ENCODE measurements around the gene FUZ.
A peak's percentile ranks its signal among the peaks of the same experiment; 100 is the strongest.

FUZ gene

DNA sequence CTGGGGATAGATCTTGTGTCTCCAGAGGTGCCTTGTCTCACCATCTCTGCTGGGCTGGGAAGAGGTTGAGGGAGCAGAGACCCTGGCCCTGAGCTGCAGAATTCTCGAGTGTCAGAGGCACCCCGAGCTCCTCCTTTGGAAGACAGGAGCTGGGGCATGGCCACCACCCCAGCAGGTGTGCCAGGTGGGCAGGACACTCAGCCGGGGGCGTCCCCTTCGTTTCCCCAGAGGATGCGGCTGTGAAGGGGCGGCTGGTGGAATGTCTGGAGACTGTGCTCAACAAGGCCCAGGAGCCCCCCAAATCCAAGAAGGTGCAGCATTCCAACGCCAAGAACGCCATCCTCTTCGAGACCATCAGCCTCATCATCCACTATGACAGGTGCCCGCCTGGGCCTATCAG lies 14.5 kb downstream of the FUZ start:
- Histone ChIP-seq H3K9ac (ENCODE audit: insufficient read length, low read depth) (no peak overlapping the region), H3K4me1 (ENCODE audit: insufficient read depth, insufficient read length) (peaks cover 9% of the 10 kb centered on the region), H3K9me3 (ENCODE audit: insufficient read depth, low read length) (no peaks in the 10 kb centered on the region), H3K4me3 (ENCODE audit: insufficient read length, low read depth) (no peak overlapping the region), H3K36me3 (ENCODE audit: insufficient read depth, insufficient read length, low read length) (peaks cover 90% of the 10 kb centered on the region), H3K27me3 (ENCODE audit: insufficient read depth, insufficient read length) (no peaks in the 10 kb centered on the region)
- TF ChIP-seq SUZ12 (IDR thresholded peaks at IDR 0.05; ENCODE audit: extremely low read depth, insufficient read depth, insufficient read length) (no peak), YY1 (IDR thresholded peaks at IDR 0.05; ENCODE audit: insufficient read depth, insufficient read length) (no peak), ZNF274 (IDR thresholded peaks at IDR 0.05; ENCODE audit: low read depth, low read length) (no peak)
- DNase-seq (ENCODE audit: low read depth, low spot score), result no peak

DNA sequence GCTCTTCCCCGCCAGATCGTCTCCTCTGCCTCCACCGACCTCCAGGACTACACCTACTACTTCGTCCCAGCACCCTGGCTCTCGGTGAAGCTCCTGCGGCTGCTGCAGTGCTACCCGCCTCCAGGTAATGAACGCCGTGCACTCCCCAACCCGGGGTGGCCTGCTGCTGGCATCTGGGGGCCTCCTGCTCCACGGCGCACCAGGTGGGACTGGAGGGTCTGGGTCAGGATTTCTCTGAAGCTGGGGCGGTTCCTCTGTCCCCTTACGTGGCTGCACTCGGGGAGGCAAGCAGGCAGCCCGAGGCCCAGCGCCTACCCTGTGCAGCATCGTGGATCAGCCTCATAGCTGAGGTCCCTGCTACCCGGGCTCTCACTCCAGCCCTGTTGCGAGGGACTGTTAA lies 17.5 kb downstream of the FUZ start:
- DNase-seq (ENCODE audit: low read depth, low spot score), result no peak
- no peaks in the 10 kb centered on the region for H3K9me3 ChIP-seq (ENCODE audit: insufficient read depth, low read length)
- peaks cover 5% of the 10 kb centered on the region for H3K4me1 ChIP-seq (ENCODE audit: insufficient read depth, insufficient read length)
- H3K4me3 ChIP-seq (ENCODE audit: insufficient read length, low read depth), result no peak overlapping the region
- no peak overlapping the region for H3K9ac ChIP-seq (ENCODE audit: insufficient read length, low read depth)
- no peaks in the 10 kb centered on the region for H3K27me3 ChIP-seq (ENCODE audit: insufficient read depth, insufficient read length)
- H3K36me3 ChIP-seq (ENCODE audit: insufficient read depth, insufficient read length, low read length), result peaks cover 89% of the 10 kb centered on the region
- TF ChIP-seq ZNF274 (IDR thresholded peaks at IDR 0.05; ENCODE audit: low read depth, low read length), result no peak
- no peak for TF ChIP-seq SUZ12 (IDR thresholded peaks at IDR 0.05; ENCODE audit: extremely low read depth, insufficient read depth, insufficient read length)
- no peak for TF ChIP-seq YY1 (IDR thresholded peaks at IDR 0.05; ENCODE audit: insufficient read depth, insufficient read length)

DNA sequence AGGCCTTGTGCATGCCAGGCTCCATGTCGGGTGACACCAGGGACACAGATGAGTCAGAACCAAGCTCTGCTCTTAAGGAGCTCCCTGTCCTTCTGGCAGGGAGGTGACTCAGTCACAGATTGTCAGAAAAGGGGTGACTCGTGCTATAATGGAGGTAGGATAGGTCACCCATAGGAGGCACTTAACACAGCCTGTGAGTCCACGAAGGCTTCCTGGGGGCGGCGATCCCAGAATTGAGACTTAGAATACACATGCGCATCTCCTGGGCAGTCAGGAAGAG lies 19.6 kb downstream of the FUZ start:
- no peak for DNase-seq (ENCODE audit: low read depth, low spot score)
- H3K9me3 ChIP-seq (ENCODE audit: insufficient read depth, low read length), result no peaks in the 10 kb centered on the region
- H3K36me3 ChIP-seq (ENCODE audit: insufficient read depth, insufficient read length, low read length), result peaks cover 79% of the 10 kb centered on the region
- H3K9ac ChIP-seq (ENCODE audit: insufficient read length, low read depth), result peak overlapping the region; percentile 56
- TF ChIP-seq SUZ12 (IDR thresholded peaks at IDR 0.05; ENCODE audit: extremely low read depth, insufficient read depth, insufficient read length), result no peak
- no peak for TF ChIP-seq ZNF274 (IDR thresholded peaks at IDR 0.05; ENCODE audit: low read depth, low read length)
- no peak for TF ChIP-seq YY1 (IDR thresholded peaks at IDR 0.05; ENCODE audit: insufficient read depth, insufficient read length)
- no peaks in the 10 kb centered on the region for H3K27me3 ChIP-seq (ENCODE audit: insufficient read depth, insufficient read length)
- H3K4me3 ChIP-seq (ENCODE audit: insufficient read length, low read depth), result no peak overlapping the region
- peaks cover 5% of the 10 kb centered on the region for H3K4me1 ChIP-seq (ENCODE audit: insufficient read depth, insufficient read length)

- no peak overlapping the region for H3K4me3 ChIP-seq (ENCODE audit: insufficient read length, low read depth)
- peaks cover 79% of the 10 kb centered on the region for H3K36me3 ChIP-seq (ENCODE audit: insufficient read depth, insufficient read length, low read length)
Observed at GRCh38 chr19:49792829-49793560, 20.1 kb downstream of the FUZ start.

DNA sequence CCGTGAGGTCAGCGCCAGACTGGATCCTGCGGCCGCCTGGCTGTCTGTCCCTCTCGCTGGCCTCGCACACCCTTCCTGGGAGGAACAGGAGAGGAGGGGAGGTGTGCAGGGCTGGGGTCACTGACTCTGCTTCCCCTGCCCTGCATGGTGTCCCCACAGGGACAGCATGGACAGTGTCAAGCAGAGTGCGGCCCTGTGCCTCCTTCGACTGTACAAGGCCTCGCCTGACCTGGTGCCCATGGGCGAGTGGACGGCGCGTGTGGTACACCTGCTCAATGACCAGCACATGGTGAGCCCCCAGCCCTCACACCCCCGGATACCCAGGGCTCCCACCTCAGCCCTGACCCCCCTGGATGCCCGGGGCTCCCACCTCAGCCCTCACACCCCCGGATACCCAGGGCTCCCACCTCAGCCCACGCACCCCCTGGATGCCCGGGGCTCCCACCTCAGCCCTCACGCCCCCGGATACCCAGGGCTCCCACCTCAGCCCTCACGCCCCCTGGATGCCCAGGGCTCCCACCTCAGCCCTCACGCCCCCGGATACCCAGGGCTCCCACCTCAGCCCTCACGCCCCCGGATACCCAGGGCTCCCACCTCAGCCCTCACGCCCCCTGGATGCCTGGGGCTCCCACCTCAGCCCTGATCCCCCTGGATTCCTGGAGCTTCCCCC lies 21.2 kb downstream of the FUZ start:
- peaks cover 77% of the 10 kb centered on the region for H3K36me3 ChIP-seq (ENCODE audit: insufficient read depth, insufficient read length, low read length)
- no peak overlapping the region for H3K9ac ChIP-seq (ENCODE audit: insufficient read length, low read depth)

More at GRCh38 chr19:49792829-49793560, 20.1 kb downstream of the FUZ start:
- Histone ChIP-seq H3K27me3 (ENCODE audit: insufficient read depth, insufficient read length) (no peaks in the 10 kb centered on the region), H3K9ac (ENCODE audit: insufficient read length, low read depth) (peak overlapping the region; percentile 56), H3K4me1 (ENCODE audit: insufficient read depth, insufficient read length) (peaks cover 5% of the 10 kb centered on the region), H3K9me3 (ENCODE audit: insufficient read depth, low read length) (no peaks in the 10 kb centered on the region)
- no peak for DNase-seq (ENCODE audit: low read depth, low spot score)
- TF ChIP-seq ZNF274 (IDR thresholded peaks at IDR 0.05; ENCODE audit: low read depth, low read length) (no peak), YY1 (IDR thresholded peaks at IDR 0.05; ENCODE audit: insufficient read depth, insufficient read length) (no peak), SUZ12 (IDR thresholded peaks at IDR 0.05; ENCODE audit: extremely low read depth, insufficient read depth, insufficient read length) (no peak)

DNA sequence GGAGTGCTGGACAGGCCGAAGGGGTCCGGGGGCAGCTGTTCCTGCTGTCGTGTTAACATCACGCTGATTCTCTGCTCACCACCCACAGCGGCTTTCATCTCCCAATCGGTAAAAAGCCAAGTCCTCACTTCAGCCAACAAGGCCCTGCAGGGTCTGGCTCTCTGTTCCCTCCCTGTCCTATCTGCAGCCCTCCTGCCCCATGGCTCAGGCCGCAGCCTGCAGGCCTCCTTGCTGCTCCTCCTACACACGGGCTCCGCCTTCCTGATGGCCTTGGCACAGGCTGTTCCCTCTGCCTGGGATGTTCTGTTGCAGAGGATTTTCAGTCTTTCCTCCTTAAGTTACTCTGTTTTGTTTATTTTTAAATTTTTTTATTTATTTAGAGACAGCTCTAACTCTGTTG lies 22.2 kb downstream of the FUZ start:
- Histone ChIP-seq H3K9ac (ENCODE audit: insufficient read length, low read depth) (no peak overlapping the region), H3K36me3 (ENCODE audit: insufficient read depth, insufficient read length, low read length) (peaks cover 66% of the 10 kb centered on the region), H3K4me3 (ENCODE audit: insufficient read length, low read depth) (no peak overlapping the region), H3K4me1 (ENCODE audit: insufficient read depth, insufficient read length) (peaks cover 5% of the 10 kb centered on the region), H3K27me3 (ENCODE audit: insufficient read depth, insufficient read length) (no peaks in the 10 kb centered on the region), H3K9me3 (ENCODE audit: insufficient read depth, low read length) (no peaks in the 10 kb centered on the region)
- no peak for DNase-seq (ENCODE audit: low read depth, low spot score)
- TF ChIP-seq YY1 (IDR thresholded peaks at IDR 0.05; ENCODE audit: insufficient read depth, insufficient read length), result no peak

More for the DNA sequence above, 21.2 kb downstream of the FUZ start:
- no peak for TF ChIP-seq YY1 (IDR thresholded peaks at IDR 0.05; ENCODE audit: insufficient read depth, insufficient read length)
- TF ChIP-seq SUZ12 (IDR thresholded peaks at IDR 0.05; ENCODE audit: extremely low read depth, insufficient read depth, insufficient read length), result no peak
- no peak for TF ChIP-seq ZNF274 (IDR thresholded peaks at IDR 0.05; ENCODE audit: low read depth, low read length)
- no peak for DNase-seq (ENCODE audit: low read depth, low spot score)
- peaks cover 5% of the 10 kb centered on the region for H3K4me1 ChIP-seq (ENCODE audit: insufficient read depth, insufficient read length)
- H3K27me3 ChIP-seq (ENCODE audit: insufficient read depth, insufficient read length), result no peaks in the 10 kb centered on the region
- no peaks in the 10 kb centered on the region for H3K9me3 ChIP-seq (ENCODE audit: insufficient read depth, low read length)
- peak overlapping the region; percentile 4 for H3K4me3 ChIP-seq (ENCODE audit: insufficient read length, low read depth)

DNA sequence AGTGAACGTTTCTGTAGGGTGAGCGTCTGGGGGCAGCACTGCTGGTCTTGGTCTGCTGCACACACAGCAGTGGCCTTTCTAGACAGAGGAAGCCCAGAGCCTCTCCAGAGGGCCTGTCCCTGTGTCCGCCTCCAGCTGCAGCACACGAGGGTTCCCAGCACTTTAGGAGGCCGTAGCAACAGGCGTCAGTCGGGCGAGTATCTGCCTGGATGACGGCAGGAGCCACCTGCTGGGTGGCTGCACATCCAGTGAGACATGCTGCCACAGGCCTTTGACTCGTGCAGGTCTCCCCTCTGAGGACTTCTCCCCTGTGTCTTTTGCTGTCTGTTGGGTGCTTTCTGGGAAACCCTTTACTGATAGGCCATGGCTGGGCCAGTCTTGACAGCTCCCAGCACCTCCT lies 24.2 kb downstream of the FUZ start:
- Histone ChIP-seq H3K9ac (ENCODE audit: insufficient read length, low read depth) (no peak overlapping the region), H3K4me1 (ENCODE audit: insufficient read depth, insufficient read length) (peaks cover 5% of the 10 kb centered on the region), H3K36me3 (ENCODE audit: insufficient read depth, insufficient read length, low read length) (peaks cover 59% of the 10 kb centered on the region), H3K27me3 (ENCODE audit: insufficient read depth, insufficient read length) (no peaks in the 10 kb centered on the region), H3K4me3 (ENCODE audit: insufficient read length, low read depth) (no peak overlapping the region), H3K9me3 (ENCODE audit: insufficient read depth, low read length) (no peaks in the 10 kb centered on the region)
- no peak for DNase-seq (ENCODE audit: low read depth, low spot score)
- no peak for TF ChIP-seq ZNF274 (IDR thresholded peaks at IDR 0.05; ENCODE audit: low read depth, low read length)
- TF ChIP-seq YY1 (IDR thresholded peaks at IDR 0.05; ENCODE audit: insufficient read depth, insufficient read length), result no peak
- TF ChIP-seq SUZ12 (IDR thresholded peaks at IDR 0.05; ENCODE audit: extremely low read depth, insufficient read depth, insufficient read length), result no peak
